HL-60 (cell line): ENCODE results near the gene GNAL.

Experiments used
- CTCF ChIP-seq: IDR thresholded peaks from one replicate; pipeline ENCODE4 v1.5.1; 2011; ENCODE audit warnings: low read length, control low read depth, inconsistent platforms; ENCODE audit not compliant: insufficient read depth
- POLR2AphosphoS5 ChIP-seq: IDR thresholded peaks from 2 replicates; pipeline ENCODE4 v1.6.1; 2012; ENCODE audit warnings: low read depth
- REST ChIP-seq: IDR thresholded peaks from 2 replicates; pipeline ENCODE4 v1.6.1; 2012; ENCODE audit warnings: low read depth; ENCODE audit not compliant: insufficient replicate concordance
- SPI1 ChIP-seq: IDR thresholded peaks from 2 replicates; pipeline ENCODE4 v1.6.1; 2012; ENCODE audit warnings: low read depth, mild to moderate bottlenecking, borderline replicate concordance

- TF ChIP-seq CTCF: no peak
- no peak for TF ChIP-seq POLR2AphosphoS5
- TF ChIP-seq SPI1: no peak
- no peak for TF ChIP-seq REST
Measured at GRCh38 chr18:11799066-11799465, 110.0 kb downstream of the GNAL start.
